BE2C (cell line): Measurements from ENCODE around the gene NAGS.
"Not testable (repeated sequence)": the region's sequence is repeated elsewhere in the genome, so short reads cannot be mapped to it uniquely, and the experiment has no call there.

ENCODE experiments used
- DNase-seq: peaks from one replicate; pipeline ENCODE4 v3.0.0-alpha.2; 2020
- H3K27me3 ChIP-seq: fragments of 250-450 bp; sonication (Bioruptor Pico); 2 replicates; pipeline ENCODE4 v1.5.1; 2020; ENCODE audit warnings: mild to moderate bottlenecking
- H3K36me3 ChIP-seq: fragments of 250-450 bp; sonication (Bioruptor Pico); 2 replicates; pipeline ENCODE4 v1.5.1; 2020; ENCODE audit warnings: mild to moderate bottlenecking
- H3K4me1 ChIP-seq: fragments of 250-450 bp; sonication (Bioruptor Pico); 2 replicates; pipeline ENCODE4 v1.5.1; 2020
- H3K4me3 ChIP-seq: 2 replicates; pipeline ENCODE4 v1.5.1; 2011; ENCODE audit warnings: low read depth, low read length
- H3K9me3 ChIP-seq: fragments of 250-450 bp; sonication (Bioruptor Pico); 2 replicates; pipeline ENCODE4 v1.5.1; 2020
- CTCF ChIP-seq: IDR thresholded peaks from 2 replicates; pipeline ENCODE4 v1.5.1; 2012; ENCODE audit warnings: mild to moderate bottlenecking, low read depth, low read length

NAGS gene

GRCh38 chr17:43966276-43966675 lies 38.1 kb upstream of the NAGS start:
- Histone ChIP-seq H3K9me3 (no peaks in the 10 kb centered on the region), H3K4me3 (no peak overlapping the region)
- no peak for TF ChIP-seq CTCF

GRCh38 chr17:43967251-43967875 lies 37.1 kb upstream of the NAGS start:
- Histone ChIP-seq H3K27me3 (no peaks in the 10 kb centered on the region), H3K9me3 (no peaks in the 10 kb centered on the region), H3K36me3 (no peaks in the 10 kb centered on the region), H3K4me3 (no peak overlapping the region), H3K4me1 (no peaks in the 10 kb centered on the region)
- no peak for TF ChIP-seq CTCF
- no peak for DNase-seq

More at GRCh38 chr17:43966276-43966675, 38.1 kb upstream of the NAGS start:
- Histone ChIP-seq H3K27me3 (no peaks in the 10 kb centered on the region), H3K36me3 (no peaks in the 10 kb centered on the region), H3K4me1 (no peaks in the 10 kb centered on the region)
- no peak for DNase-seq

DNA sequence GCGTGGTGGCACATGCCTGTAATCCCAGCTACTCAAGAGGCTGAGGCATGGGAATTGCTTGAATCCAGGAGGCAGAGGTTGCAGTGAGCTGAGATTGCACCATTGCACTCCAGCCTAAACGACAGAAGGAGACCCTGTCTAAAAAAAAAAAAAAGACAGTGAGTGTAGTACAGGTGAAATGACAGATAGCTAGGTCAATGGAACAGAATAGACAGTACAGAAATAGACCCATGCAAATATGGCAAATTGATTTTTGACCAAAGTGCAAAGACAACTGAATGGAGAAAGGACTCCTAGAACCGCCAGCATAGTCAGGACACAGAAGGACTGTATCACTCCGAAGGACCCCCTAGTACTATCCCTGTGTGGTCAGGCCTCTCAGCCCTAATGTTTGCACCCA lies 34.1 kb upstream of the NAGS start:
- DNase-seq = no peak
- Histone ChIP-seq H3K9me3 (no peaks in the 10 kb centered on the region), H3K27me3 (no peaks in the 10 kb centered on the region), H3K4me1 (no peaks in the 10 kb centered on the region), H3K4me3 (no peak overlapping the region), H3K36me3 (no peaks in the 10 kb centered on the region)
- no peak for TF ChIP-seq CTCF

DNA sequence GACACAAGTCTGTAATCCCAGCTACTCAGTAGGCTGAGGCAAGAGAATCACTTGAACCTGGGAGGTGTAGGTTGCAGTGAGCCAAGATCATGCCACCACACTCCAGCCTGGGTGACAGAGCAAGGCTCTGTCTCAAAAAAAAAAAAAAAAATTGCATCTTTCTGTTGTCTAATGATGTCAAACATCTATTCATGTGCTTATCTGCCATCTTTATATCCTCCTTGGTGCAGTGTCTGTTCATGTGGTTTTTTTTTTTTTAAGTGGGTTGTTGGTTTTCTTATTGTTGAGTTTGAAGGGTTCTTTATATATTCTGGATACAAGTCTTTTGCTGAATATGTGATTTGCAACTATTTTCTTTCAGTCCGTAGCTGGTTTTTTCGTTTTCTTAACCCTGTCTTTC lies 33.0 kb upstream of the NAGS start:
- H3K4me1 ChIP-seq, DNase-seq, H3K27me3 ChIP-seq, H3K4me3 ChIP-seq, H3K9me3 ChIP-seq, H3K36me3 ChIP-seq: not testable (repeated sequence)

- not testable (repeated sequence) for H3K27me3 ChIP-seq, H3K4me3 ChIP-seq, DNase-seq, H3K36me3 ChIP-seq, H3K9me3 ChIP-seq, H3K4me1 ChIP-seq
Observed at GRCh38 chr17:43972444-43973212, 31.8 kb upstream of the NAGS start.

- Histone ChIP-seq H3K27me3 (no peaks in the 10 kb centered on the region), H3K36me3 (no peaks in the 10 kb centered on the region), H3K9me3 (no peaks in the 10 kb centered on the region), H3K4me1 (no peaks in the 10 kb centered on the region), H3K4me3 (peak overlapping the region; percentile 42)
- TF ChIP-seq CTCF = no peak
- peak; percentile 68 for DNase-seq
Observed at GRCh38 chr17:43974382-43975266, 29.8 kb upstream of the NAGS start.
